ENCODE results near the gene IFI16.
"Not testable (repeated sequence)": the region's sequence is repeated elsewhere in the genome, so short reads cannot be mapped to it uniquely, and the experiment has no call there.

IFI16 gene

DNA sequence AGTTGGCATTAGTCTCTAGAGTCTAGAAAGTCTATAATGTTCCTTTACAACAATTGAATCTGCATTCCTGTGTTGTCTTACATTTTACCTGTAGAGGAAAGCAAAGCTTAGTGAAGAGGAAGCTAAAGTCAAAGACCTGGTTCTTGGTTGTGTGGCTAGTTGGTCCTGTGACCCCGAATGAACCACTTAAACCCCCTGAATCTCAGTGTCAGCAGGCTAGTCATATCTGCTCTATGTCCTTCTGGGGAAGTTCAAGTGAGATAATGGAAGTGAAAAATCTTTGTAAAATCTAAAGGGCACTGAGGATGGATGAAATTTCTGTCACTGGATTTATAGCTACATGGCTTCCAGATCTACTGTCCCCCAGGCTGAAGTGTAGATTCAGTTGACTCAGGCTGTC is 90.9 kb downstream of the IFI16 start:
- Histone ChIP-seq H3K4ac (ENCODE audit: low read depth, low read length) (no peak overlapping the region), H2BK5ac (ENCODE audit: low read depth, low read length, poor library complexity) (no peak overlapping the region), H3K9me3 (ENCODE audit: insufficient read depth, low read depth, low read length) (no peaks in the 10 kb centered on the region), H3K4me3 (ENCODE audit: low read depth, low read length) (no peak overlapping the region), H3K18ac (ENCODE audit: low read length) (no peak overlapping the region), H3K27ac (ENCODE audit: low read depth, low read length) (no peak overlapping the region), H3K23ac (ENCODE audit: low read length) (no peak overlapping the region), H2AK5ac (ENCODE audit: low read length) (no peak overlapping the region), H3K36me3 (ENCODE audit: control insufficient read depth in 1 of 2, insufficient read depth in 2 of 2, low read length in 2 of 2) (no peaks in the 10 kb centered on the region), H4K12ac (ENCODE audit: low read depth, low read length) (no peak overlapping the region), H3K14ac (ENCODE audit: low read length) (no peak overlapping the region), H3K4me2 (ENCODE audit: low read length) (no peak overlapping the region), H3K4me1 (ENCODE audit: control insufficient read depth in 1 of 2, insufficient read depth in 2 of 2, low read length in 2 of 2) (no peaks in the 10 kb centered on the region), H2BK12ac (ENCODE audit: low read length) (no peak overlapping the region), H3K9ac (ENCODE audit: low read length) (no peak overlapping the region), H2BK120ac (ENCODE audit: insufficient read depth, low read length, poor library complexity) (no peak overlapping the region), H4K91ac (ENCODE audit: low read depth, low read length) (no peak overlapping the region), H2AFZ (ENCODE audit: insufficient read depth, low read length, poor library complexity) (no peak overlapping the region), H4K8ac (ENCODE audit: low read depth, low read length) (no peak overlapping the region), H3K27me3 (ENCODE audit: insufficient read depth, low read length) (no peaks in the 10 kb centered on the region), H3K79me1 (ENCODE audit: low read length) (no peaks in the 10 kb centered on the region), H3K79me2 (ENCODE audit: control insufficient read depth, insufficient read depth, low read length, poor library complexity) (no peaks in the 10 kb centered on the region)
- no peak for DNase-seq
- WGBS (ENCODE audit: extremely low coverage, insufficient coverage, insufficient read length), result no CpG with 5 or more reads among the region's 1 CpG

DNA sequence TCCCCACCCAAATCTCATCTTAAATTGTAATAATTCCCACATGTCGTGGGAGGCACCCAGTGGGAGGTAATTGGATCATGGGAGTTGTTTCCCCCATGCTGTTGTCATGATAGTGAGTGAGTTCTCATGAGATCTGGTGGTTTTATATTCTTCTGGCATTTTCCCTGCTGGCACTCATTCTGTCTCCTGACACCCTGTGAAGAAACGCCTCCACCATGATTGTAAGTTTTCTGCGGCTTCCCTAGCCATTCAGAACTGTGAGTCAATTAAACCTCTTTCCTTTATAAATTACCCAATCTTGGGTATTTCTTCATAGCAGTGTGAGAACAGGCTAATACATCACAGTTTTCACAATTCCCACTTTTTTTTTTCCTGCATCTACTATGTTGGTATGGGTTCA is 93.3 kb downstream of the IFI16 start:
- DNase-seq; H2AFZ ChIP-seq (ENCODE audit: insufficient read depth, low read length, poor library complexity); H3K4me2 ChIP-seq (ENCODE audit: low read length); H3K18ac ChIP-seq (ENCODE audit: low read length); H3K9ac ChIP-seq (ENCODE audit: low read length); H2BK120ac ChIP-seq (ENCODE audit: insufficient read depth, low read length, poor library complexity); H3K36me3 ChIP-seq (ENCODE audit: control insufficient read depth in 1 of 2, insufficient read depth in 2 of 2, low read length in 2 of 2); H3K27ac ChIP-seq (ENCODE audit: low read depth, low read length); H3K23ac ChIP-seq (ENCODE audit: low read length); H3K4me3 ChIP-seq (ENCODE audit: low read depth, low read length); H3K9me3 ChIP-seq (ENCODE audit: insufficient read depth, low read depth, low read length); H3K79me1 ChIP-seq (ENCODE audit: low read length); H3K4me1 ChIP-seq (ENCODE audit: control insufficient read depth in 1 of 2, insufficient read depth in 2 of 2, low read length in 2 of 2); H3K27me3 ChIP-seq (ENCODE audit: insufficient read depth, low read length); H2BK12ac ChIP-seq (ENCODE audit: low read length); H4K8ac ChIP-seq (ENCODE audit: low read depth, low read length); H2BK5ac ChIP-seq (ENCODE audit: low read depth, low read length, poor library complexity); H3K4ac ChIP-seq (ENCODE audit: low read depth, low read length); H3K14ac ChIP-seq (ENCODE audit: low read length); H2AK5ac ChIP-seq (ENCODE audit: low read length); H3K79me2 ChIP-seq (ENCODE audit: control insufficient read depth, insufficient read depth, low read length, poor library complexity); H4K91ac ChIP-seq (ENCODE audit: low read depth, low read length); H4K12ac ChIP-seq (ENCODE audit: low read depth, low read length): not testable (repeated sequence)
- no CpG with 5 or more reads among the region's 3 CpGs for WGBS (ENCODE audit: extremely low coverage, insufficient coverage, insufficient read length)
